ENCODE results near the gene ADAM33.

ADAM33 gene

DNA sequence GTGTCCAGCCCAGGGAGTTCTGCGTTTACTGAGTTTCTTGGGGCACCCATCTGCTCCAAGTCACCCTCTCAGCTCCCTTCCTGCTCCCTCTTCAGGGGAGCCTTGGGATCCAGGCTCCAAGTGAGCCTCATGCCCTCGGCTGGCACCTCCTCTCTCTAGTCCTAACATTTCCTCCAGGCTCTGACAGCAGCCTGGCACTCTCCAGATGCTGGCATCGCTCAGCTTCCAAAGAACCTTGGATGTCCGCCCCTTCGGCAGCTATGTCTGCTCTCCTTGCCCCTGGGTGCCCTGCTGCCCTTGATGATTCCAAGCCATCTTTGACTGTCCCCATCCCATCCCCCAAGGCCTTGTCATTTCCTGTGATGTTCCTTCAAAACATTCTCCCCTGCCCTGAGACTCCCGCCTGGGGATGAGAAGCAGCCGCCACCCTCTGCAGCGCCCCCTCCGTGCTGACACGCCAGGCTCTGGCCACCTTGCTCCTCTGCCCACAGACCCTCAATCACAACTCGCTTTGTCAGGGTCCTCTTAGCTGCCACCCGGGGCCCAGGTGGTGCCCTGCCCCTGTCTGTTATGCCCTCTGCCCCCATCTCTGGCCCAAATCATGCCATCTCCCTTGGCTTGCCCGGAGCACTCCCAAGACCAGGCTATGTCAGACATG is 12.0 kb downstream of the ADAM33 start:
- no peak for DNase-seq (ENCODE audit: insufficient read length, low spot score)
- FAIRE-seq = no peak

- FAIRE-seq (no peak), DNase-seq (ENCODE audit: insufficient read length, low spot score) (no peak)
Observed at GRCh38 chr20:3667434-3668037, 14.3 kb downstream of the ADAM33 start.

- DNase-seq (ENCODE audit: insufficient read length, low spot score) = no peak
Observed at GRCh38 chr20:3663858-3664257, 18.0 kb downstream of the ADAM33 start.

DNA sequence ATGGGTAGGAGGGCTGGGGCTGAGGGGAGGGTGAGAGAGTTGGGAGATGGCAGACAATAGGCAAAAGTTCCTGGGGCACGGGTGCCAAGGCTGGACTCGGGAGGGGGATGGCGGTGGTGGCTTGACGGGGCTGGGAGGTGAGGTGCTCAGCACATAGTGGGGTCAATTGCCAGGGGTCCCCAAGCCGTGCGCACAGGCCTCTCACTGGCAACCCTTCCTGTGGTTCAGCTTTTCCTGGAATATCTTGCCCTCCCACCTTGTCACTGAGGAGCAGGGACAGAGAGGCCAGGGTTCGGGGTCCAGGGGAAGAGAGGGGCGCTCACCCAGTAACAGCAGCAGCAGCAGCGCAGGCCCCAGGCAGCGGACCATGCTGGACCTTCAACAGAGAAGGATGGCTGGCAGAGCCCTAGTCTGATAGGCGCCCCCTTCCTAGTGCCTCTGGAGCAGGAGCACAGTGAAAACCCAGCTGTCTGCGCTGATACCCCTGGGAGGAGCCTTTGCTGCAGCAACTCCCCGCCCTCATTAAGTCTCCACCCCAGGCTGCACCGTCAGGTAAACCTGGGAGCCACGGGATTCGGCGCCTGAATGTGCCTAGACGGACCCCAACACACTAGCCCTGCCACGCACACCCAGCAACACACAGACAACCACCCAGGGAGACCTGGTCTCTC is 18.6 kb downstream of the ADAM33 start, which contains the start of gene GFRA4:
Gene GFRA4, minus strand, starts transcription at position 369 of the 671 bp plus-strand sequence. Its CDS starts 0 bp downstream, at position 369.
- FAIRE-seq (no peak), DNase-seq (ENCODE audit: insufficient read length, low spot score) (no peak)

More at GRCh38 chr20:3663858-3664257, 18.0 kb downstream of the ADAM33 start:
- FAIRE-seq = no peak

DNA sequence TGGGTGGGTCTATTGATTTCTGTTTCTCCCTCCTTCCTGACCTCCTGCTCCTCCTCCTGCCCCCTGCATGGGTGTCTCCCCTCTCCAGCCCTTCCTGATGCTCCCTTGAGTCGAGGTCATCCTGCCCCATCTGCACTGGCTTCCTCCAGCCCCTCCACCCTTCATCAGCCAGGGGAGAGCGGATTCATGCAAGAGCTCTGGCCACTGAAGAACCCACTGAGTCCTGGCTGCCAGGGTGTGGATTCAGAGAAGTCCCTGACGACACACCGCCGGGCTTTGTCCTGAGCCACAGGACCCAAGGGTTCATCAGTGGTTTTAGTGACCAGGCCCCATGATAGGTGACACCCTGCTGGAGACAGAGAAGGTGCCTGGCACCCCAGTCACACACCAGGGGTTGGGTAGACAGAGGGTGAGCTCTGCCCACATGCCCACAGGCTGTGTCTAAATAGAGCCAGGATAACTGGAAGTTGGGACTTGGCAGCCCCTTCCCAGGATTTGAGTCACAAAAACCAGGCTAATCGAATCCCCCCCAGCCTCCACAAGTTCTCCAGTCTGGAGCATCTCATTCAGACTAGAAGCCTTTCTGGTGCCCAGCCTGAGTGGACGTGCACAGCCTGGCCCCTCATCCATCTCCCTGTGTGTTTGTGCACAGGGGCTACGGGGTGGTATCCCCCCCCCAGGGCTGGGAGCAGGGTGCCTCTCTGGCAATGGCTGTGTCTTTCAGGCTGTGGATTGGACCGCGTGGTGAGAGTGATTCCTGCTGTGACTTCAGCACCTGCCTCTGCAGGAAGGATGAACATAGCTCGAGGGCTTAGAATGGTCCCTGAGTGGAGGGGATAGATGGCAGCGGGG is 19.8 kb downstream of the ADAM33 start:
- no peak for DNase-seq (ENCODE audit: insufficient read length, low spot score)
- FAIRE-seq = no peak

DNA sequence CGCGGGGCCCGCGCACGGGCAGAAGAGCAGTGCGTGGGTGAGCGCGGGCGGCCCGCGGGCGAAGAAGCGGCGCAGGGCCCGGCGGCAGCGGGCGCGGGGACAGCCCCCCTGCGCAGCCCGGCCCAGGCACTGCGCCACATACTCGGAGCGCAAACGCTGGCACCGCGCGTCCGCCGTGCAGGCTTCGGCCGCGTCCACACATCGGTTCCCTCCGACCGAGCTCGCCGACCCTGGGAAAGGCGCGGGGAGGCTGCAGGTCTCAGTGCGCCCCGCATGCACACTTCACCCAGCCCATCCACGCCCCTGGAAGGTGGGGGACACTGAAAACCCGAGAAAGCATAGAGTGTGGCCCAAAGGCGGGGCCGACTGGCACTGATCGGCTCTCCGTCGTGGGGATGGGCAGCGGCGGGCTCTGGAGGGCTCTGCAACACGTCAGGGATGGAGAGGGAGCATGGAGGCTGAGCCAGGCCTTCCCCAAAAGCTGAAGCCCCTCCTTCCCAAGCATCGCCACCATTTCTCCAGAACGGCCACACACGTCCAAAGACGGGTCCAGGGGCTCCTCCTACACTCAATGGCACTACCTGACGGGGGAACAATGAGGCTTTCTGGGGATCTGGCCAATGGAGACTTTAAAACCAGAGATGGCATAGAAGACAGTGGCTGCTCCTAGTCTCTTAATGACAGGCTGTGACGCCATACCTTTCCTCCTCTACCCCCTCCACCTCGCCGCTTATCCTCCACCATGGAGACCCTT is 20.6 kb downstream of the ADAM33 start:
- DNase-seq (ENCODE audit: insufficient read length, low spot score) (no peak), FAIRE-seq (no peak)

DNA sequence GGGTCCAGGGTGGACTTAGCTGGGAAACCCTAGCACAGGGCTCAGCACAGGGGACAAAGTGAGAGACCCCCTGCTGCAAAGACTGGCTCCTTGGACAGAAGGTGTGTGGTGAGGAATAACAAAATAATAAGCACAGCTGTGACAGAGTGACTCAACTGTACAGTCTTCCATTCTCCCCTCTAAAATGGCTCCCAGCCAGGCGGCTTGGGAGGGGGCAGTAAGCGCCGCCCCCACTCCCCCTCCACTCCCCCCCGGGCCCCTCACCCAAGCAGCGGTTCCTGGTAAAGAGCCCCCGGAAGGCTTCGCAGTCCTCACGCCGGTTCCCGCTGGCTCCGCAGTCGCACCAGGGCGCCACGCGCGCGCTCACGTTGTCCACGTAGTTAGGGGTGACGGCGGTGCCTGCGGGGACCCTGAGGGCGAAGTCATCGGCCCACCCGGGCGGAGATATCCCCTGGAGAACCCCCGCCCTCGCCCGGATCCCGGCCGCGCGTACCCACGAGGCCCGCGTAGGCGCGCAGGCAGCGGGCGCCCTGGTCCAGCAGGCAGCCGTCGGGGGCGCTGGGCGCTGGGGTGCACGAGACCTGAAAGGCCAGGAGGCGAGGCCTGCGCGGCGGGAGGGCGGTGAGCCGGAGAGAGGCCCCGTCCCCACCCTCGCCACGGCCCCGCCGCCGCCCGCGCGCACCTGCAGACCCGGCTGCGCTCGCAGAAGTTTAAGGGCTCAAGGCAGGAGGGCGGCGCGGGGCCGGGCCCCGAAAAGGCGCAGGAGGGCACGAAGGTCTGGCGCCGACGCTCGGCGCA is 21.3 kb downstream of the ADAM33 start:
- no peak for FAIRE-seq
- no peak for DNase-seq (ENCODE audit: insufficient read length, low spot score)

DNA sequence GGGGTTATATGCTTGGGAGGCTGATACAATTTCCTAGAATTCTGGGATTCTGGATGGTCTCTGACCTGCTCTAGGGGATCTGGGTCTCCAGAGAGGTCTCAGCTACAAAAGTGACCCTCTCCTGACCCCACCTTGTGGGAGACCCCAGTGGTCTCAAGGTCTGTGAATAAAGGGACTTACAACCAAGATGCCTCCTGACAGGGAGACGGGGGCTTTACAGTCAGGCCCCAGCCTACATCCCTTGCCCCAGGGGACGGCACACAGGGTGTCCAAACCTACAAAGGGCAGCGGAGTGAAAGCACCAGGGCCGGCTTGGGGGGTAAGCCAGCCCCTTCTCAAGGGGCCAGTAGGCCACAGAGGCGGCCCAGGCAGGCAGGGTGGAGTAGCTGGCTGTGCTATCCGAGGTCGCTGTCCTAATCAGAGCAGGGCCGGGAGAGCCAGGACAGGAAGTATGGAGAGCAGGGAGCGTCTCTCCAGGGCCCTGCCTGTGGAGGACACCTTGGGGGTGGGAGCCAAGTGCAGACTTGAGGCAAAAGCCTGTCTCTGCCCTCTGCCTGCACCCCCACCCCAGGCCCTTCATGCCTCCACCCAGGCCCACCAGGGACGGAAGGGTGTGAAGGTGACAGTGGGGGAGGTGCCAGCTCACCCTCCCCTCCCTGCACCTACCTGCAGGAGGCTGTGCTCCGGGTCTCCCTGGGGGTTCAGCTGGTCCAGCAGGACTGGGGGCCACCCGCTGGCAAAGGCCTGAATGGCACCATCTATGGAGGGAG is 22.1 kb downstream of the ADAM33 start:
- no peak for FAIRE-seq
- DNase-seq (ENCODE audit: insufficient read length, low spot score) = no peak

GRCh38 chr20:3658716-3659491 is 22.9 kb downstream of the ADAM33 start:
- peak; percentile 28 for FAIRE-seq
- no peak for DNase-seq (ENCODE audit: insufficient read length, low spot score)

DNA sequence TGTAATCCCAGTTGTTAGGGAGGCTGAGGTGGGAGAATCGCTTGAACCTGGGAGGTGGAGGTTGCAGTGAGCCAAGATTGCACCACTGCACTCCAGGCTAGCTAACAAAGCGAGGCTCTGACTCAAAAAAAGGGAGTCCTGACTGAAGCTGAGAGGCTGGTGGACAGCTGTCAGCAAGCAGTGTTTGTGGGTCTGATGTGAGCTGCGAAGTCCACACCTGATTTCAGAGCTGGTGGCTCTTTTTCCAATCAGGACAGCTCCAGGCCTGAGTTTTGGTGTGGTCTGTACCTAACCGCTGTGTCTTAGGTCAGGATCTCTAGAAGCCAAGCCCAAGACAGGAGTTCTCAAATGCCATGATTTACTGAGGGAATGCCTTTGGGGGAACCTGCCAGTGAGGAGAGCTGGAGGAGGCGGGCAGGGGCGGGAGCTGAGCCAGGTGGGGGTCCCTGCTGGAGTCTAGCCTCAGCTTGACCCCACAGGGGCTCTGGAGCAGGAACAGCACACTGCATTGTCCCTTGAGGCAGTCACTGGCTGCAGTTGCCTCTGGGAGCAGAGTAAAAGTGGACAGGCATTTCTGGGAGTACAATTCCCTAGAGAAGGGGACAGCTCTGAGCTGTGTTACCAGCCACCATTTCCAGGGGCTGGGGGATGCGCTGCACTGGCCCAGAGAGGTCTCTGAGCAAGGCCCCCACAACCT is 23.6 kb downstream of the ADAM33 start:
- FAIRE-seq (no peak), DNase-seq (ENCODE audit: insufficient read length, low spot score) (no peak)

GRCh38 chr20:3655131-3655405 is 26.7 kb downstream of the ADAM33 start:
- FAIRE-seq = no peak
- DNase-seq (ENCODE audit: insufficient read length, low spot score) = no peak

DNA sequence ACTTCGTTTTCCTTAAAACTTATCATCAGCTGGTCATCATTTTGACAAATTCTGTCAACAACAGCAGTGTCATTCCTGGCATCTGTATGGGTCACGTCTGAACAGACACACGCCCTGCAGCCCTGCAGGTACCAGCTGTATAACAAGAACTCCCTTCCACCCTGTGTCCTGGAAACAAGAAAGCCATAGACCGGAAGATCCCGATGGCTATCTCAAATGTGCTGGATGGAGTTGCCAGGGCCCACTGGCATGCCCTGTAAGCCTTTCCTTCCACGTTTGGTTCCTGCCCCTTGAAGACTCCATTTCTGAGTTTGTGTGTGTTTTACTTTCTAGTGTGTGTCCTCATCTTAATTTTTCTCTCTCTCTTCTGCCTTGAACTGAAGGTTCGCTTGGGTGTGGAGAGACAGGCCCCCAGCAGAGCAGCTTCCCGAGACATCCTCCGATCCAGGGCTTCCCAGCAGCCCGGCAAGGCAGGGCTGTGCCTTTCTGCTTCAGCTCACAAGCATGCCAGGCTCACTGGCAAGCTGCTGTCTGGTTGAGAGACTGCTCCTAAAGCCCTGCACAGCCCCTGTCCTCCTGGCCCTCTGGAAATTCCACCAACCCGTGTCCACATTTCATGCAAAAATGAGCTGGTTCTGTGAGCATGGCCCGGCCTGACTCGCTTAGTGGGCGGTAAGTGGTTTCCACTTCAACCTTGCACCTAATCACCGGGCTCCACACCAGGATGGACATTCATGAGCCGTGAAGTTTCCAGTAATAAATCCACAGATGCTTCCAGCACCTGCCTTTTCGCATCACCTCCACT is 27.3 kb downstream of the ADAM33 start:
- DNase-seq (ENCODE audit: insufficient read length, low spot score) (no peak), FAIRE-seq (peak; percentile 20)

- DNase-seq (ENCODE audit: insufficient read length, low spot score) = no peak
- FAIRE-seq = no peak
Observed at GRCh38 chr20:3653921-3654320, 27.9 kb downstream of the ADAM33 start.

DNA sequence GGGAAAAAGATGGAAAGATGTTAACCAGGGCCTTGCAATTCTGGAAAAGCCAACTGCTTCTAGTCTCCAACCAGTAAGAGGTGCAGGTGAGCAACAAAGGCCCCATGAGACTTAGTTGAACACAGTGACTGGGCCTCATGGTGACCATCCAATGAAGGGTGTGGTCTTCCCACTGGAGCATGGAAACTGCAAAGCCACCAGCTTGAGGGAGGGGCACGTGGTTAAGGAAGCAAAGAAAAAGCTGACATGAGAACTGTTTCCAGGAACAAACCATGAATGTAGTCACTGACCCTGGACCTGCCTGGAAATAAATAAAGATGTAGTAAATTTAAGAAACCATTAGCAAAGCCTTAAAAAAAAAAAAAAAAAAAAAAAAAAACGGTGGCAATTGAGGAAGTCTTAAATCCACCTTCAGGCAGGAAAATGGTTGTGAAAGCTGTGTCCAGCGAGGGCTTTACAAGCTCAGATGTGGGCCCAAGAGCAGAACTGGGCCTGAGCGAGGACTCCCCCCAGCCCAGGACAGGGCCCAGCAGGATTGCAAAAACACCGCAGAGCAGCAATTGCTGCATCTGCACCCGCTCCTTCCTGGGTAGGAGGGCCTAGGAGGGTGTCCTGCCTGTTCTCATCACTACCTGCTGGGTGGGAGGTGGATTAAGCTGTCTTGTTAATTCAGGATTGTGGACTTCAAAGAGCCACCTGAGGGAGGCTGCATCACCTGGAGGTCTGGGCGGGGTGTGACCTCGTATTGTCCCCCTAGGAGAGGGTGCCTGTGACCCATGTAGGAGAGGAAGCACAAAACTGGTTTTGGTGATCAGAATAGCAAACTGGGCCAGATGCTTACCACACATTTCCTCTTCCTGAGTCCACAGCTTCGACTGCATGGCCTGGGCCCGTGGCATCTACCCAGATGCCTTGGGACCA is 28.9 kb downstream of the ADAM33 start:
- FAIRE-seq = no peak
- no peak for DNase-seq (ENCODE audit: insufficient read length, low spot score)

GRCh38 chr20:3652221-3652620 is 29.6 kb downstream of the ADAM33 start:
- FAIRE-seq (no peak), DNase-seq (ENCODE audit: insufficient read length, low spot score) (no peak)

Data from HTR-8/SVneo (cell line).